ENCODE measurements around the gene F2RL3.

F2RL3 gene

GRCh38 chr19:16902545-16902944 lies 13.7 kb downstream of the F2RL3 start:
- peaks cover 15% of the 10 kb centered on the region for H3K4me1 Mint-ChIP-seq
- DNase-seq (ENCODE audit: low spot score in 2 of 2) (no peak), ATAC-seq (replicated peaks; ENCODE audit: extremely low read depth, poor library complexity, severe bottlenecking) (no peak)
- no peaks in the 10 kb centered on the region for H3K9me3 Mint-ChIP-seq
- no peaks in the 10 kb centered on the region for H3K27me3 Mint-ChIP-seq
- H3K27ac Mint-ChIP-seq (ENCODE audit: low read depth) = no peak overlapping the region
- H3K36me3 Mint-ChIP-seq (ENCODE audit: insufficient read depth) = peaks cover 4% of the 10 kb centered on the region
- H3K4me3 Mint-ChIP-seq = no peak overlapping the region

- no peak overlapping the region for H3K27ac Mint-ChIP-seq (ENCODE audit: low read depth)
- H3K9me3 Mint-ChIP-seq = no peaks in the 10 kb centered on the region
- H3K36me3 Mint-ChIP-seq (ENCODE audit: insufficient read depth) = peaks cover 2% of the 10 kb centered on the region
- DNase-seq (ENCODE audit: low spot score in 2 of 2) (no peak), ATAC-seq (replicated peaks; ENCODE audit: extremely low read depth, poor library complexity, severe bottlenecking) (no peak)
- H3K4me1 Mint-ChIP-seq = peaks cover 13% of the 10 kb centered on the region
- no peaks in the 10 kb centered on the region for H3K27me3 Mint-ChIP-seq
- H3K4me3 Mint-ChIP-seq = no peak overlapping the region
These were observed 14.5 kb downstream of the F2RL3 start for GRCh38 chr19:16903347-16903746.

- Mint-ChIP-seq H3K4me1 (peaks cover 6% of the 10 kb centered on the region), H3K27me3 (no peaks in the 10 kb centered on the region), H3K4me3 (no peak overlapping the region), H3K27ac (ENCODE audit: low read depth) (no peak overlapping the region), H3K9me3 (no peaks in the 10 kb centered on the region), H3K36me3 (ENCODE audit: insufficient read depth) (no peaks in the 10 kb centered on the region)
- ATAC-seq (replicated peaks; ENCODE audit: extremely low read depth, poor library complexity, severe bottlenecking) (no peak), DNase-seq (ENCODE audit: low spot score in 2 of 2) (no peak)
These were observed 15.8 kb downstream of the F2RL3 start for GRCh38 chr19:16904599-16904998.

- peaks cover 17% of the 10 kb centered on the region for H3K27me3 Mint-ChIP-seq
These were observed 20.0 kb downstream of the F2RL3 start for GRCh38 chr19:16908759-16909158.

GRCh38 chr19:16911046-16911445 lies 22.2 kb downstream of the F2RL3 start:
- no peak overlapping the region for H3K27ac Mint-ChIP-seq (ENCODE audit: low read depth)
- ATAC-seq (replicated peaks; ENCODE audit: extremely low read depth, poor library complexity, severe bottlenecking) (no peak), DNase-seq (ENCODE audit: low spot score in 2 of 2) (no peak)
- H3K36me3 Mint-ChIP-seq (ENCODE audit: insufficient read depth) = peaks cover 1% of the 10 kb centered on the region
- H3K27me3 Mint-ChIP-seq = peaks cover 35% of the 10 kb centered on the region
- no peak overlapping the region for H3K4me3 Mint-ChIP-seq
- H3K9me3 Mint-ChIP-seq = peaks cover 16% of the 10 kb centered on the region
- H3K4me1 Mint-ChIP-seq = no peaks in the 10 kb centered on the region

More at GRCh38 chr19:16908759-16909158, 20.0 kb downstream of the F2RL3 start:
- DNase-seq (ENCODE audit: low spot score in 2 of 2) (no peak), ATAC-seq (replicated peaks; ENCODE audit: extremely low read depth, poor library complexity, severe bottlenecking) (no peak)
- H3K4me3 Mint-ChIP-seq = no peak overlapping the region
- H3K4me1 Mint-ChIP-seq = no peaks in the 10 kb centered on the region
- peaks cover 1% of the 10 kb centered on the region for H3K36me3 Mint-ChIP-seq (ENCODE audit: insufficient read depth)
- peaks cover 16% of the 10 kb centered on the region for H3K9me3 Mint-ChIP-seq
- no peak overlapping the region for H3K27ac Mint-ChIP-seq (ENCODE audit: low read depth)

- Mint-ChIP-seq H3K27ac (ENCODE audit: low read depth) (no peak overlapping the region), H3K4me1 (no peaks in the 10 kb centered on the region), H3K4me3 (no peak overlapping the region), H3K27me3 (peaks cover 46% of the 10 kb centered on the region), H3K36me3 (ENCODE audit: insufficient read depth) (peaks cover 1% of the 10 kb centered on the region), H3K9me3 (peaks cover 16% of the 10 kb centered on the region)
- DNase-seq (ENCODE audit: low spot score in 2 of 2) = no peak
- no peak for ATAC-seq (replicated peaks; ENCODE audit: extremely low read depth, poor library complexity, severe bottlenecking)
These were observed 24.0 kb downstream of the F2RL3 start for GRCh38 chr19:16912780-16913179.

- ATAC-seq (replicated peaks; ENCODE audit: extremely low read depth, poor library complexity, severe bottlenecking) = no peak
- DNase-seq (ENCODE audit: low spot score in 2 of 2) = no peak
- Mint-ChIP-seq H3K9me3 (peaks cover 16% of the 10 kb centered on the region), H3K4me3 (no peak overlapping the region), H3K4me1 (no peaks in the 10 kb centered on the region), H3K27ac (ENCODE audit: low read depth) (no peak overlapping the region), H3K27me3 (peaks cover 53% of the 10 kb centered on the region), H3K36me3 (ENCODE audit: insufficient read depth) (peaks cover 1% of the 10 kb centered on the region)
These were observed 25.6 kb downstream of the F2RL3 start for GRCh38 chr19:16914421-16914820.

- H3K4me1 Mint-ChIP-seq = no peaks in the 10 kb centered on the region
- ATAC-seq (replicated peaks; ENCODE audit: extremely low read depth, poor library complexity, severe bottlenecking) (no peak), DNase-seq (ENCODE audit: low spot score in 2 of 2) (no peak)
- H3K27me3 Mint-ChIP-seq = peaks cover 60% of the 10 kb centered on the region
- no peak overlapping the region for H3K27ac Mint-ChIP-seq (ENCODE audit: low read depth)
- peaks cover 16% of the 10 kb centered on the region for H3K9me3 Mint-ChIP-seq
- H3K4me3 Mint-ChIP-seq = no peak overlapping the region
- H3K36me3 Mint-ChIP-seq (ENCODE audit: insufficient read depth) = peaks cover 1% of the 10 kb centered on the region
These were observed 26.3 kb downstream of the F2RL3 start for GRCh38 chr19:16915135-16915534.

GRCh38 chr19:16915734-16916133 lies 26.9 kb downstream of the F2RL3 start:
- Mint-ChIP-seq H3K4me1 (no peaks in the 10 kb centered on the region), H3K27ac (ENCODE audit: low read depth) (no peak overlapping the region), H3K9me3 (peaks cover 16% of the 10 kb centered on the region), H3K4me3 (no peak overlapping the region), H3K36me3 (ENCODE audit: insufficient read depth) (peaks cover 1% of the 10 kb centered on the region), H3K27me3 (peaks cover 61% of the 10 kb centered on the region)
- ATAC-seq (replicated peaks; ENCODE audit: extremely low read depth, poor library complexity, severe bottlenecking) = no peak
- DNase-seq (ENCODE audit: low spot score in 2 of 2) = no peak

GRCh38 chr19:16917401-16917800 lies 28.6 kb downstream of the F2RL3 start:
- H3K4me3 Mint-ChIP-seq = no peak overlapping the region
- peaks cover 11% of the 10 kb centered on the region for H3K9me3 Mint-ChIP-seq
- H3K27ac Mint-ChIP-seq (ENCODE audit: low read depth) = no peak overlapping the region
- H3K4me1 Mint-ChIP-seq = no peaks in the 10 kb centered on the region
- peaks cover 54% of the 10 kb centered on the region for H3K27me3 Mint-ChIP-seq
- no peak for DNase-seq (ENCODE audit: low spot score in 2 of 2)
- ATAC-seq (replicated peaks; ENCODE audit: extremely low read depth, poor library complexity, severe bottlenecking) = no peak
- peaks cover 4% of the 10 kb centered on the region for H3K36me3 Mint-ChIP-seq (ENCODE audit: insufficient read depth)

- Mint-ChIP-seq H3K27me3 (peaks cover 46% of the 10 kb centered on the region), H3K4me3 (no peak overlapping the region), H3K27ac (ENCODE audit: low read depth) (no peak overlapping the region), H3K36me3 (ENCODE audit: insufficient read depth) (peaks cover 3% of the 10 kb centered on the region), H3K9me3 (no peaks in the 10 kb centered on the region), H3K4me1 (no peaks in the 10 kb centered on the region)
- ATAC-seq (replicated peaks; ENCODE audit: extremely low read depth, poor library complexity, severe bottlenecking) = no peak
- no peak for DNase-seq (ENCODE audit: low spot score in 2 of 2)
These were observed 30.7 kb downstream of the F2RL3 start for GRCh38 chr19:16919496-16919895.

- ATAC-seq (replicated peaks; ENCODE audit: extremely low read depth, poor library complexity, severe bottlenecking) = no peak
- Mint-ChIP-seq H3K27me3 (peaks cover 34% of the 10 kb centered on the region), H3K9me3 (peaks cover 7% of the 10 kb centered on the region), H3K4me3 (no peak overlapping the region), H3K4me1 (no peaks in the 10 kb centered on the region), H3K36me3 (ENCODE audit: insufficient read depth) (peaks cover 3% of the 10 kb centered on the region), H3K27ac (ENCODE audit: low read depth) (no peak overlapping the region)
- DNase-seq (ENCODE audit: low spot score in 2 of 2) = no peak
These were observed 32.2 kb downstream of the F2RL3 start for GRCh38 chr19:16920816-16921529.

GRCh38 chr19:16921766-16922591 lies 33.2 kb downstream of the F2RL3 start:
- no peak overlapping the region for H3K4me3 Mint-ChIP-seq

More at GRCh38 chr19:16921766-16922591, 33.2 kb downstream of the F2RL3 start:
- ATAC-seq (replicated peaks; ENCODE audit: extremely low read depth, poor library complexity, severe bottlenecking) (no peak), DNase-seq (ENCODE audit: low spot score in 2 of 2) (no peak)
- H3K36me3 Mint-ChIP-seq (ENCODE audit: insufficient read depth) = peaks cover 3% of the 10 kb centered on the region
- H3K27ac Mint-ChIP-seq (ENCODE audit: low read depth) = no peak overlapping the region
- H3K27me3 Mint-ChIP-seq = peaks cover 34% of the 10 kb centered on the region
- H3K4me1 Mint-ChIP-seq = no peaks in the 10 kb centered on the region
- H3K9me3 Mint-ChIP-seq = peaks cover 12% of the 10 kb centered on the region

Measured in central memory CD8-positive, alpha-beta T cell (primary cell).